Astrocyte of the hippocampus (primary cell): ENCODE data around the gene AFF3.

Experiments
- DNase-seq: peaks from one replicate; pipeline ENCODE4 v3.0.0; 2011; ENCODE audit warnings: low read depth, low spot score

Gene AFF3

DNA sequence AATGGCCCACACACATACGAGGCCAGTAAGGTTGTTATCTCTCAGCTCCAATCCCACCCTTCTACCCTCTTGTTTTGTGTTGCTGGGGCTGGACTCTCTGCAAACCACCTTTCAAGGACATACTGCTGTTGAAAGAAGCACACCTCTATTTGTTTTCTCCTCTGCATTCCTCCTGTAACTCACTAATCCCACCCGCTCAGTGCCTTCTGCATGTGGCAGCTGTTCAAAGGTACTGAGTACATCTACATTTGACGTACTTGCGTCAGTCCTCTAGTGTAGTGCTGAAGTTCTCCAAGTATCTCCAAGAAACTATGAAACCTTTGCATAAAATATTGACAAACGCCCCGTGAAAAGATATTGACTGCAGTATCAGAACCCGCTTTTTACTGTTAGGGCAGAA, 310.6 kb downstream of the AFF3 start:
- DNase-seq: no peak

DNA sequence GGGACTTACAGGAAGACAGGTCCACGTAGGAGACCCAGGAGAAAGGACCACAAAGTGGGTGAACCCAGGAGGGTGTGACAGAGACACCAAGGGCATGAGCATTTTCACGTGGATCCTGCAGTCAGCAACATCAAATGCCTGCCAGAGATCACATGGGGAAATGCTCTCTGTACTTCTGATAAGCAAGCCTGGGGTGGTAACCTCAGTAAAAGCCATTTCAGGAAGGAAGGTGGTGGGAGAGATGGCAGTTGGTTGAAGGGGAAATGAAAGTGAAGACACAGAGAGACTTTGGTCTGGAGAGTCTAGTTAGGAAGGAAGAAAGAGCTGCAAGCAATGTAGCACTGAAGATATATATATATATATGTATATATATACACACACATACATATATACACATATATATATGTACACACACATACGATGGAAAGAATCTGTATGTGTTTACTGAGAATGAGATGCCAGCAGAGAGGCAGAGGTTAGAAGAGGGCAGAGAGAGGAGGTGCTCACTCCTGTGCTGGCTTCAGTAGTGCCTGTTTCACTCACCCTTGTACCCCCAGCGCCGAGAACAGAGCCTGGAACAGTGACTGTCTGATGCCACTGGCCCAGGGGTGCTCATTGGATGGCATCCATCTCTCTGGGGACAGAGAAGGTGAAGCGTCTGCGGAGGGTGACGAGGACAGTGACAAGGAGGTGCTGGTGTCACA, 314.9 kb downstream of the AFF3 start:
- no peak for DNase-seq

DNA sequence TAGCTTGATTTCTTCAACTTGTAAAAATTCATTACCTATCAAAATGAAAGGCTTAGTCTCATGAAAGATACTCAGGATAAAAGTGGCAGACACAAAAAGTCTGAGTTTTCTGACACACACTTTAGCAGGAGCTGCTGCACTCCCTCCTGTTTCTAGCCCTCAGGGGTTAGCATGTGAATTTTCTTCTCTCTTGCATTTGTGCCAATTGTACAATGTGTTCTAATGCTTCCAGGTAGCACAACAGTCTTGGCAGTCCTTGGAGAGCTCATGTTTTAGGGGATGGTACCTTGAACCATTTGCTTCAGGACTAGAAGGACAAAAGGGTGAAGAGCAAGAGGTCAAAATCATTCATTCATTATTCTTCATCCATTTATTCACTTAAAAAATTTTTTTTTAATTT, 316.8 kb downstream of the AFF3 start:
- no peak for DNase-seq

DNA sequence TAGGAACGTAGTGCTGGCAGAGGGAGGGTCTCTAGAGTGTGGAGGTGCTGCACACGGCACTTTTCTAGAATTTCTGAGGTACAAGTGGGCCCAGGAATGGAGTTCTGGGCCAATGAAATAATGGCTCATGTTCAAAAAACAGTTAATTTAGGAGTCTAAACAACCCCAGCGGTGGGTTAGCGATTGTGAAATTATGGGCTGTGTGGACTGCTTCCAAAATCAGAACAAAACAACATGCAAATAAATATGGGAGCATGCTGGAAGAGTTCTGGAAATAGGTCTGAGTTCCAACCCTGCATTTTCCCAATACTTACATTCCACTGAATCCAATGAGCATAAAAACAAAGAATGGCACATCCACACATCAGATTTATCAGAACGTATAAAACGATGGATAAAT, 317.6 kb downstream of the AFF3 start:
- no peak for DNase-seq

DNA sequence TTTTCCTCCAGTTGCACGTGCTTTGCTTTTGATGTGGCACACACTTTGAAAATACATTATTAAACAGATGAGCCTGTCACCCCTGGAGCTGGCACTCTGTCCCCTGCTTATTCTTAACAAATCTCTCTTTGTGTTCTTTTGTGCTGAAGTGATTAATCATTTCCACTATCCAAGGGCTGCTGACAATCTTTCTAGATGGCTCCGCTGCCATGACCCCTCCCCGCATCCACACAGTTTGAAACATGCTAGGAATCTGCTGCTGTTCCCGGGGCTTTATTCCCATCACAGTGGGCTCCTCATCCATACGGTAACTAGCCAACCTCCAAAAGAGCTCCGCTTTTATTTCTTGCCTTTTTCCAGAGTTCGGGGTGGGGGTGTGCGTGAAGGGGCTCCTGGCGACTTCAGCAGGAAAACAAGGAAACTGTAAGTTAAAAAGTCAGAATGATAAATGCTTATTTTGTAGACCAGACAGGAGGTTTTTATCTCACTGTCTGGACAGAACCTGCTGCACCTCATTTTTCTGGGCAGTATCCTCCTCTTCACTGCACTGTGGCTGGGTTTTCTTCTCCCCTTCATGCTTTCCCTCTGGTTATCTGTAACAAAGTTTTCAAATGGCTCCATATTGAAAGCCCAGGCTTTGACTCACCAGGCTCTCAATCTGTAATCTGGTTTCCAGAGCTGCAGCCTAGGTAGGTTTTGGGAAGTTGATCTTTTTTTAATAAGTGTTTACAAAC, 319.7 kb downstream of the AFF3 start:
- DNase-seq: peak; percentile 67

DNA sequence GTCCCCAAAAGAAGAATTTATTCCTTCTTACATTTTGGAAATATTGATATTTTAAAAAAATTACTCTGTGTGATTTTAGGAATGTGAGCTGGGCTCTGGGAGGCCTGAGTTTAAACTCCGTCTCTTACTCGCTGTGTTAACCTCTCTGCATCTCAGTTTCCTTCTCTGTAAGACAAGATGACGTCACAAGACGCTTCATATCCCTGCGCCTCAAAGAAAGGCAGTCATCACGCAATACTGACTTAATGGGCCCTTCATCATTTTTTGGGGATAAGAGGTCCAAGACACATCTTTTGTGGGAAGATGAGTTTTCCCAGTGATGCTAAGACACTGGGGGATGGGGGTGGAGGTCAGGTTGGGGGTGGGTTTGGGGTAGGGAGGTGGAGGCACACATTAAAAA, 320.4 kb downstream of the AFF3 start:
- no peak for DNase-seq

DNA sequence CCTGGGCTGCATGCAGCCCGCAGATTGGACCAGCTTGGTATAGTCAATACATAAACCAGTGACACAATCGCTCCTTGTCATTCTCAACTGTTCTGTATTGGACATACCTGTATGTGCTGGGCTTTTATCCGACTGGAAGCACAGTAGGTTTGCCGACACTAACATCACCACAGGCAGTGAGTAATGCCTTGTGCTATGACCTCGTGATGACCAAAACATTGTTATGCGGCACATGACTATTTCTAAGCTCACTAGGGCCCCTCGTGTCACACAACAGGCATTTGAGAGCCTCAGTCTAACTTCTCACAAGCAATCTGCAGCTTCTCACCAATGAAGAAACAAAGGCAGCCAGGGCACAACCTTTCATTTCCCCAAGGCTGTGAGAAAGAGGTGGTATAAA, 320.8 kb downstream of the AFF3 start:
- peak; percentile 77 for DNase-seq

DNA sequence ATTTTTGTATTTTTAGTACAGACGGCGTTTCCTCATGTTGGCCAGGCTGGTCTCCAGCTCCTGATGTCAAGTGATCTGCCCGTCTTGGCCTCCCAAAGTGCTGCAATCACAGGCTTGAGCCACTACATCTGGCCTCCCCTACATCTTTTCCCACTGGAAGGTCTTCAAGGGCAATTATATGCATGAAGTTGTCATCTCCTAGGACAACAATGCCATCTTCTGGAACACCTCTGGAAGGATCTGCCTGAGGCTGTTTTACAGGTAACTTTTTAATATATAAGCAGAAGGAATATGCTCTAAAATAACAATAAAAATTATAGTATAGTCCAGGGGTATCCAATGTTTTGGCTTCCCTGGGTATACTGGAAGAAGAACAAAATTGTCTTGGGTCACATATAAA, 321.4 kb downstream of the AFF3 start:
- DNase-seq: no peak

DNA sequence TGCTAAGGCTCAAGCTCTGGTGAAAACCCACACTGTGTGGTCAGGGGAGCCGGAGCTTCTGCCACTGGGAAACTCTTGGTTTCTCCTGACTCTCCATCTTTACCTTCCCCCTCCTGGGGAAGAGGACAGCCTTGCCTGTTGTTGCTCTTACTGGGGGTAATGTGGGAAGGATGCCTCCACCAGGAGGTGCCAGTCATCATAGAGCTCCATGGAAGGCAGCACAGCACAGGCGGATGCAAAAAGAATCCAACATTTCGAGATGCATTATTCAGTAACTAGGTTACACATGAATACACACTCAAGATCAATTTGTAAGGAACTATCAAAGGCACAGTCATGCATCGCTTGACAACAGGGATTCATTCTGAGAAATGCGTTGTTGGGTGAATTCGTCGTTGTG, 322.6 kb downstream of the AFF3 start:
- peak; percentile 40 for DNase-seq

DNA sequence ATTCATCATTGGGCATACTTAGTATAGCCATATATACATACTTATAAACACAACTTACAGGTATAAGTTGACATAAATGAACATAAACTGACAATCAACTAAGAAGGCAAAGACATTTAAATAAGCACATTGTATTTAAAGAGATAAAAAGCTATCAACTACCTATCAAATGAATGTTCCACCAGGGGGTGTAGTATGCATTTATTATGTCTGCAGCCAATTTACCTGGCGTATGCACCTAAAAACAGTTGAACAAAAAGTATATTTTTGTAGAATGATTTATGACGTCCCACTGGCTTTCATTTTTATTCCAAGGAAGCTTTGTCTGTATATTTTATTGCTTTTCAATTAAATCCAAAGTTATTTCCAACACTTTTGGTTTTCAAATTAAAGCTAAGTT, 323.5 kb downstream of the AFF3 start:
- peak; percentile 32 for DNase-seq

DNA sequence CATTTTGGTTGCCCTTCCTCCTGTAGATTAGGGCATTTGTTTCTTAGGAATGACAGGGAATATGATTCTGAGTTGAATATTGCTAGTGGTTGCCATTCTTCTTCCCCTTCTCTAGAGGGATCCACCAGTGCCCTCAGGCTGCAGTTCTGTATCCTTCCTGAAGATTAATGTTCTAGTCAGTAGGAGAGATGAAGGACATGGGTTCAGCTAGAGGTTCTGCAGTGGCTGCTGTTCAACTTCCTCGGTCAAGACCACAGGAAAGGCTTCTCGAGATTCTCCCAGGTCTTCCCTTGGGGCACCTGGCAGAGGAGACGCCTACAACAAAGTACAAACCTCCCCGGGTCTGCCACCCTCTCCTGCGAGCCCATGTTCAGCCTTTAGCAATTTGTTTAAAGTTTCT, 325.5 kb downstream of the AFF3 start:
- no peak for DNase-seq

DNA sequence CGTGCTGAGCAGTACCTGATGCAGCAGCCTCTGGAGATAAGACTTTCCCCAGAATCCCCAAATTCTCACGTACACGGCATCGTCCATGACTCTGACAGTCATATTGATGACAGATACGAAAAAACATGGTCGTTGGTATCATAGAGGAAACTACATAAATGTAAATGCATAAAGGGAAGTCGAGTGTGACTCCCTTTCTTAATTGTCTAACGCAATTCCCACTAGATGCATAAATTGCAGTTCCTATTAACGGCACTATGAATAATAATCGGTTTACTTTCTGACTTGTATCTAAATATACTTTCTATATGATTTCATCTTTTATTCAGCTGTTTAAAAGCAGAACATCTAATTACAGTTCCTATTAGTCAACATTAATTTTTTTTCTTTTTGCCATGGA, 330.0 kb downstream of the AFF3 start:
- DNase-seq: no peak

DNA sequence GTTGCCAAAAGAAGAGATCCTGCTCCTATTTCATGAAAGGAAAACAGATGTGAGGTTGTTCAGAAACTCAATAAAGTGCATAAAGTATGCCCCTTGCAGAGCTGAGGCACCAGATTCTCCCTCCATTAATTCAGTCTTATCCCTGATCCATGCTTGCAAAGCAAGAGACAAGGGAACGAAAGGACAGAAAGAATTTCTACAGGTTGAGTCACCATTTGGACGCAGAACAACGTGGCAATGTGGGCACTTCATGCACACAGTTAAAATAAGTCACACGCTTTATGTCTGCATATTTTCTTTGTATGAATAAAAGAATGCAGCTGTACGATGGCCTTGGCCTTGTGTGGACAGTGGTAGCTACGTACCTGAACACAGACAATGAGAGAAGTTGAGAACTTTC, 330.8 kb downstream of the AFF3 start:
- peak; percentile 86 for DNase-seq

DNA sequence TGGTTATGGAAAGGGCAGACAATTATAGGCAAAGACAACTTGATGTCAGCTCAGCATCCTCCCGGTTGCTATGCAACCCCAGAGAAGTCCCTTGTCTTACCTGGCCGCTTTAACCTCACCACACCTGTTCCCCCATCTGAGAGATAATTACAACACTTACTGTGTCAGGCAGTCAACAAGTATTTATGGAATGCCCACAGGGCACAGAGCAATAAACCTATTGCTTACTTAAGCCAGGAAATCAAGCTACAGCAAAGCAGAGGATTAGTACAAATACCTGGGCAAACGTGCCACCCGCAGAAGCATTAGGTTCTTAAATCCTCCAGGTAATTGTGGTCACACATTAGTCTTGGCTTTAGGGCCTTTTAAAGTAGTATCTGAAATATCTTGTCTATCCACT, 332.2 kb downstream of the AFF3 start:
- DNase-seq: no peak

DNA sequence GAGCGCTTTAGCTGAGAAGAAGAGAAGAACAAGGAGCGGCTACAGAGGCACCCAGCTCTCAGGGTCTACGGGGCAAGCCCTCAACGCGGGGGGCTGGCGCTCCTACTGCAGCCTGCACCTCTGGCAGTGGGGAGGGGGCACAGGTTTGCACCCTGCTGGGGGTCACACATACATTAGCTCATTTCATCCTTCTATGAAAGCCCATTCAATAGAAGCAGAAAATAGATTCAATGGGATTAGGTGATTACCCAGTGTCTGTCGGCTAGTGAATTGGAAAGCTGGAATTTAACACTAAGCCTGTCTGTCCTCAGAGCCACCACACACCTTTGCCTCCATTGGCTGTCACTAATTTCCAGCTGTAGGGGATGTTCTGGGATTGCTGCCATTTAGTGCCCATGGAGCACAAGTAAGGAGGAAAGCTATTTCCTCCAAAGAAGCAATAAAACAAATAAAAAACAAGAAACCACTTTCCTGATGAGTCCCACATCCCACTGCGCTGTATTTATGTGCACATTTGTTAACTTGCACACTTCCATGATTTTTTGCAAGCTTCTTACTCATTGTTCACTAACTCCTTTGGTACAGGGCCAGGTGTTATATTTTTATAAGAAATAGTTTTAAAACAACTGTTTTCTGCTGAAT, 333.0 kb downstream of the AFF3 start:
- no peak for DNase-seq

DNA sequence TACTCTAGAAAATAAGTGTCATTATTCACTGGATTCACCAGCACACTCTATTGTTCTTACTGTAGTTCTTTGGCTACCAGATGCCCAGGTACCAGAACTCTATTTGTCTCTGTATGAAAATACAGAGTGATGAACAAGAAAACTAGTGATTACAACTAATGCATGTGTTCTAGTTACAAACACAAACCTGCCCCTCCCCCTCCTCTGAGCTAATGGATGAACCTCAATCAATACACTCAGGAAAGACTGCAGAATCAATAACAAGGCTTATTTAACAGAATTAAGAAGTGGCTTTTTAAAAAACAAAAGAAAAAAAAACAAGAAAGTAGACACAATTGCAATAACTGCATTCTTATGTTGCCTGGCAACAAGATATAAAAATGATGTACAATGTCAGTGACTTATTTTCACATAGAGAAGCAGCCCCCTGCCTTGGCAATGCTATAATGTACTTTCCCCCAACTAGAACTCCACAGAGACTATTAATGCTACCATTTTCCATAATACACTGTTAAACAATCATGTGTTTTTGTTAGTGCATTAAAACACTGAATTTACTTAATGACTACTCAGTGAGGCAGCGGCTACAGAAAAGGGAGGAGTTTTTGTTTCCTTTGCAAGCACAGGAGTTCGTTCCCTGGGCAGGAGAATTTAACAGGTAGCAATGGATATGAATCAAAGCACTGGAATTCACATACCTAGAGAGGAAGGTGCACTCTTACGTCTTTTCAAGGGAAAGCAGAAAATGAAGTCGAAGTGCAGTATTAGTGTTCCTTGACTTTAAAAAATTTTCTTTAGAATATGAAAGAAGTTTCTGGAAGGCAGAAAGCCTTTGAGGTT, 333.8 kb downstream of the AFF3 start:
- DNase-seq: no peak

DNA sequence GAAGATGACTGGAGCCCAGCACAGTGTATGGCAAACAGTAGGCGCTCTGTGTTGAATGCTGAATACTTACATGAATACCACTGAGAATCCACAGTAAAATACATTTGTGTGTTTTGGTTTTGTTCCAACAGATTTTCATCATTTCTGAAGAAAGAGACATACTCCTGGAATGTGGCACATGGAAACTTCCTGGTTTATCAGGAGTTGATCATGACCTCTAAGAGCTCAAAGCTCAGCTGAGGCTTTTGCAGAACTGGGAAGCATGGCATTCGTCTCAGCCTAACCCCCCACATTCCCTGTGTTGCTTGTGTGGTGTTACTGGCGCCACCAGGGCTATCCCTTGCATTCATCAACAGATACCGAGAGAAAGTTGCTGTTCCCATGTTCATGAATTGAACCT, 335.6 kb downstream of the AFF3 start:
- peak; percentile 48 for DNase-seq

DNA sequence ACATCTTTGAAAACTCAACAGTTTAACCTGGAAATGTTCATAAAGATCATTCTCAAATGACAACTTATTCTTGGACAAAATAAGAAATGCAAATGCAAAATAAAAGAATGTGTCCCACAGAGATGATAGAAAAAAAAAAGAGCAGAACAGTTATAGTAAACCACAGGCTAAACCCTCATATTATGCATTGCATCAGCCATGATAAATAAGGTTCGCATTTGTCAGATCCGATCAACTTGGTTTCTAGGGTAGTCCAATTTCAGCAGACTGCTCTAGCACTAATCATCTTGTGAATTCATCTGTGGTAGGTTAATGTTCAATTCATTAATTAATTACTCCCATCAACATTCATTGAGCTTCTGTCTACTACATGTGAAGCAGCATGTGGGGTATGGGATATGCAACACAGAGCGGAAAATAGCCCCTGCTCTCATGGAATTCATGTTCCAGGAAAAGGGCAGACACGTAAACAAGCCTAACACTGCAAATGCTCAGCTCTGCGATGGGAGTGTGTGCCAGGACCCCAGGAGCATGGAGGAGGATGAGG, 336.4 kb downstream of the AFF3 start:
- DNase-seq: no peak

DNA sequence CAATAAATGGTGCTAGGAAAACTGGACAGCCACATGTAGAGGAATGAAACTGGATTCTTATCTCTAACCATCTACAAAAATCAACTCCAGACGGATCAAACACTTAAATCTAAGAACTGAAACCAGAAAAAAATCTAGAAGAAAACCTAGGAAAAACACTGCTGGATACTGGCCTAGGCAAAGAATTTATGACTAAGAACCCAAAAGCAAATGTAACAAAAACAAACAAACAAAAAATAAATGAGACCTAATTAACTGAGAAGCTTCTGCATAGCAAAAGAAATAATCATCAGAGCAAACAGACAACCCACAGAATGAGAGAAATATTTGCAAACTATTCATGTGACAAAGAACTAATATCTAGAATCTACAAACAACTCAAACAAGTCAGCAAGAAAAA, 338.5 kb downstream of the AFF3 start:
- DNase-seq: no peak

DNA sequence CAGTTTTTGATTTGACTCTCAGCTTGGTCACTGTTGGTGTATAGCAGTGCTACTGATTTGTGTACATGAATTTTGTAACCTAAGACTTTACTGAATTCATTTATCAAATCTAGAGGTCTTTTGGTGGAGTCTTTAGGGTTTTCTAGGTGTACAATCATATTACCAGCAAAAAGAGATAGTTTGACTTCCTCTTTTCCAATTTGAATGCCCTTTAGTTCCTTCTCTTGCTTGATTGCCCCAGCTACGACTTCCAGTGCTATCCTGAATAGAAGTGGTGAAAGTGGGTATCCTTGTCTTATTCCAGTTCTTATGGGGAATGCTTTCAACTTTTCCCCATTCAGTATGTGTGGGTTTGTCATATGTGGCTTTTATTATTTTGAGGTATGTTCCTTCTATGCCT, 339.7 kb downstream of the AFF3 start:
- DNase-seq: no peak

DNA sequence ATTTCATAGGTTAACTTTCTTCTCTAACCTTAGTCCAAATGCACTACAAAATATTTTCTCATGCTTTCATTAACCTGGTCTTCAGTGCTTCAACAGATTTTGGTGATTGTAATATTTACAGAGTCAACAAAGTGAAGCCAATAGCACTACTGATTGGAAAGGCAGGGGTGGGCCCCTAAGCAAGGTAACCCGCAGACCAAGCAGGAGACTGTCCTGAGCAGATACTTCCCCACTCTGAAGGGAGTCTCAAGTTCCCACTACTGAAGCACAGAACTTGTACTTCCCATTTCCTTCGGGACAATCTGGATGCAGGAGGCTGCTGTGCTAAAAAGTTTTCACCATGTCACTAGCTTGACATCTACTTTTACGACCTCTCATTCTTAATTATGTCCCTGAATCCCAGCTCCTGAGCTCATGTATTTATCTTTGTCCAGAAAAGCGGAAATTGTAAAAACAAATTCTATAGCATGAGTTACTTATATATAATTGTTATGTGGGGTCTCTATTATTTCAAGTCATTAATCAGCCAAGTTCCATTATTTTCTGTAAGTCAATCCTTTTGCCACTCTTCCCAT, 341.0 kb downstream of the AFF3 start:
- DNase-seq: no peak

DNA sequence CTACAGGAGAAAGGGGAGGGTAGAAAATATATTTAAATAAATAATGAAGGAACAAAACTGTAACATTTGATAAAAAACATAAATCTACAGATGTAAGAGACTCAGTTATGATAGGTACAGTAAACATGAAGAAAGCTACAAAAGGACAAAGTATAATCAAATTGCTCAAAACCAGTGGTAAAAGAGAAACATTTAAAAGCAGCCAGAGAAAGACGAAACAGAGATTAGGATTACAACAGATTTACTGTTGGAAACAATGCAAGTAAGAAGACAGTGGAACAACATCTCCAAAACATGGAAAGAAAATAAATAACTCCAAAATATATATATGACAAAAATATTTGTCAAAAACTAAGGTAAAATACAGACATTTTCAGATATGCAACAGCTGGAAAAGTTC, 344.9 kb downstream of the AFF3 start:
- no peak for DNase-seq
